Retina (tissue), 1 donor: ENCODE results near the gene MATCAP1.

Experiments used
- DNase-seq: peaks from one replicate; pipeline ENCODE4 v3.0.0-alpha.2; 2016

MATCAP1 gene

GRCh38 chr16:67190448-67191399 lies 7.0 kb upstream of the MATCAP1 start:
- DNase-seq = no peak

- DNase-seq = no peak
These were observed 6.3 kb upstream of the MATCAP1 start, which contains the start of gene EXOC3L1 for GRCh38 chr16:67190041-67190440. TSS of gene EXOC3L1 (minus strand) at chr16:67190136. CDS start at chr16:67189676, 460 bp downstream.

GRCh38 chr16:67188798-67189197 lies 5.0 kb upstream of the MATCAP1 start:
- DNase-seq = no peak

GRCh38 chr16:67188323-67188722 lies 4.6 kb upstream of the MATCAP1 start:
- no peak for DNase-seq

- DNase-seq = no peak
These were observed 3.6 kb upstream of the MATCAP1 start for GRCh38 chr16:67187175-67187890.

- no peak for DNase-seq
These were observed 2.8 kb upstream of the MATCAP1 start for GRCh38 chr16:67186550-67186950.

GRCh38 chr16:67185651-67186134 lies 1.9 kb upstream of the MATCAP1 start:
- DNase-seq = no peak

- DNase-seq = peak; percentile 89
These were observed 1.4 kb upstream of the MATCAP1 start for GRCh38 chr16:67184995-67185650.

- DNase-seq = peak; percentile 35
These were observed 761 bp upstream of the MATCAP1 start for GRCh38 chr16:67184453-67184994.

GRCh38 chr16:67183284-67183626 lies 508 bp downstream of the MATCAP1 start:
- no peak for DNase-seq

GRCh38 chr16:67182288-67182687 lies 1.5 kb downstream of the MATCAP1 start:
- no peak for DNase-seq

- no peak for DNase-seq
These were observed 2.4 kb downstream of the MATCAP1 start for GRCh38 chr16:67181346-67181745.

GRCh38 chr16:67180166-67180565 lies 3.6 kb downstream of the MATCAP1 start:
- DNase-seq = no peak

GRCh38 chr16:67179421-67180080 lies 4.2 kb downstream of the MATCAP1 start:
- DNase-seq = no peak

GRCh38 chr16:67177743-67178699 lies 5.7 kb downstream of the MATCAP1 start:
- DNase-seq = peak; percentile 58

- no peak for DNase-seq
These were observed 7.1 kb downstream of the MATCAP1 start for GRCh38 chr16:67176662-67177061.

GRCh38 chr16:67174706-67175231 lies 9.0 kb downstream of the MATCAP1 start:
- DNase-seq = no peak

- DNase-seq = peak; percentile 86
These were observed 9.7 kb downstream of the MATCAP1 start for GRCh38 chr16:67173808-67174705.

GRCh38 chr16:67173323-67173722 lies 10.4 kb downstream of the MATCAP1 start:
- DNase-seq = no peak
